GM12878 (cell line): ENCODE data around the gene ADSS1. TPM values are rescaled to one million over a fixed set of nuclear protein-coding genes. Genes with fewer than 3 reads are reported as not detected.

Experiments used
- CBX3 ChIP-seq: fragments of 200-600 bp; sonication (generic); IDR thresholded peaks from 2 replicates; pipeline ENCODE4 v1.6.1; 2016; ENCODE audit warnings: low read depth, borderline replicate concordance
- E2F4 ChIP-seq: IDR thresholded peaks from 2 replicates; pipeline ENCODE4 v1.6.1; 2012; ENCODE audit warnings: low read depth, low read length, improper control_type of control experiment
- E4F1 ChIP-seq: fragments of 450-650 bp; IDR thresholded peaks from 2 replicates; pipeline ENCODE4 v1.6.1; 2018; ENCODE audit warnings: borderline replicate concordance, mild to moderate bottlenecking; ENCODE audit not compliant: partially characterized antibody
- KDM1A ChIP-seq: fragments of 200-600 bp; sonication (generic); IDR thresholded peaks from 2 replicates; pipeline ENCODE4 v1.6.1; 2016; ENCODE audit warnings: borderline replicate concordance
- SKIL ChIP-seq: fragments of 450-650 bp; IDR thresholded peaks from 2 replicates; pipeline ENCODE4 v1.6.1; 2017; ENCODE audit warnings: mild to moderate bottlenecking, low read depth, inconsistent platforms; ENCODE audit not compliant: poor library complexity, severe bottlenecking
- ZNF207 ChIP-seq: fragments of 450-650 bp; IDR thresholded peaks from 2 replicates; pipeline ENCODE4 v1.6.1; 2014; ENCODE audit warnings: antibody characterized with exemption, mild to moderate bottlenecking, borderline replicate concordance
- polyA plus RNA-seq, 11 experiments: library from polyadenylated mRNA; depleted of rRNA in 4 of 11; unstranded in 6 of 11; stranded (reverse) in 5 of 11; fragments of >200 nt; fragmentation: Nextera tagmentation in 4 of 11; fragmentation: Illumina TruSeq in 1 of 11; extraction: Ambion mirVana in 4 of 11; extraction: Trizol in 1 of 11; gene quantifications; 1 replicate in 1 of 11; 2 replicates in 10 of 11; pipeline versions ENCODE4 v1.2.1 to v1.2.3, GENCODE V29; 2011 to 2016; ENCODE audit warnings: inconsistent platforms in 2 of 11, missing spikeins in 2 of 11, low read depth in 1 of 11
- total RNA-seq, 4 experiments: library from RNA; depleted of rRNA in 3 of 4; stranded (reverse); fragments of >200 nt in 3 of 4; fragmentation: Illumina TruSeq in 1 of 4; extraction: Trizol in 1 of 4; gene quantifications; 2 replicates each; pipeline versions ENCODE4 v1.2.1 to v1.2.3, GENCODE V29; 2013 to 2021

The ADSS1 gene
- total and polyA plus RNA-seq, 10 of the 15 experiments (the other 5 are each of a cell fraction or from before 2014, with no cell fraction given): 0.11 to 0.45 (median 0.28) TPM; not detected in 5

- no peak for TF ChIP-seq E4F1
- TF ChIP-seq ZNF207: no peak
- TF ChIP-seq E2F4: no peak
- no peak for TF ChIP-seq KDM1A
- no peak for TF ChIP-seq CBX3
- TF ChIP-seq SKIL: no peak
- TF ChIP-seq, all 136 proteins: peak for 0
Observed at GRCh38 chr14:104707608-104708595, 16.1 kb upstream of the ADSS1 start (continued).
